K562 (cell line): ENCODE results near the gene PMPCA. TPM values are rescaled to one million over a fixed set of nuclear protein-coding genes. Genes with fewer than 3 reads are reported as not detected.

Experiments
- ATAC-seq: fragments of 200-7000 bp; cut with Tn5 transposase; 3 replicates; pipeline ENCODE4 v1.9.1; 2020; ENCODE audit warnings: moderate library complexity
- BruUV-seq: library from RNA; stranded (reverse); fragments of 400-500 nt; replicated peaks from 2 replicates; lab custom pipeline; 2021; lab: Mats Ljungman, UMichigan
- CTCF ChIA-PET: fragments of 300-600 bp; formaldehyde crosslinking; extraction: SDS; loops from one replicate; lab custom pipeline; 2021; ENCODE audit warnings: low intra/inter-chr PET ratio; lab: Yijun Ruan, JAX
- POLR2A ChIA-PET: fragments of 300-600, 350-650 bp; sonication (Branson Sonifier 250); formaldehyde crosslinking; extraction: SDS; loops from one replicate; lab custom pipeline; 2021; ENCODE audit warnings: antibody characterized with exemption, inconsistent platforms; lab: Yijun Ruan, JAX
- DNase-seq, 4 experiments: peaks; one replicate each; pipeline versions ENCODE4 v3.0.0 to v3.0.0-alpha.2; 2011 to 2018; ENCODE audit warnings: low spot score in 3 of 4, mixed read lengths in 3 of 4; ENCODE audit errors: extremely low read depth in 1 of 4
- FAIRE-seq: peaks from 2 replicates; lab custom pipeline; 2011; peaks lifted over from hg19 to GRCh38; lab: Jason Lieb, UNC
- H2AFZ ChIP-seq: 2 replicates; pipeline ENCODE4 v1.6.0; 2011; ENCODE audit warnings: low read depth, low read length, control low read depth, inconsistent platforms
- H3K27ac ChIP-seq: fragments of 200-600 bp; 3 replicates; pipeline ENCODE4 v1.8.0; 2011; ENCODE audit warnings: low read depth, mild to moderate bottlenecking, control low read depth, inconsistent platforms, low read length, moderate library complexity, mixed read lengths; ENCODE audit errors: extremely low read depth
- H3K27me3 ChIP-seq, 2 experiments: fragments of 300-600 bp in 1 of 2; 2 replicates in 1 of 2; 3 replicates in 1 of 2; pipeline versions ENCODE4 v1.6.0 to v1.8.0; 2011; ENCODE audit warnings: inconsistent platforms in 2 of 2, low read length in 2 of 2, mild to moderate bottlenecking in 1 of 2, mixed read lengths in 1 of 2, moderate library complexity in 1 of 2; ENCODE audit not compliant: control insufficient read depth in 2 of 2, insufficient read depth in 2 of 2
- H3K36me3 ChIP-seq: fragments of 300-600 bp; 3 replicates; pipeline ENCODE4 v1.8.0; 2011; ENCODE audit warnings: mild to moderate bottlenecking, low read length, inconsistent platforms; ENCODE audit not compliant: control insufficient read depth, insufficient read depth
- H3K4me1 ChIP-seq, 2 experiments: fragments of 200-600 bp in 1 of 2; replicated peaks in 1 of 2; 2 replicates in 1 of 2; 3 replicates in 1 of 2; pipeline versions ENCODE4 v1.5.1 to v1.8.0; 2011; ENCODE audit warnings: inconsistent platforms in 2 of 2, low read length in 2 of 2, mild to moderate bottlenecking in 1 of 2, mixed read lengths in 1 of 2, moderate library complexity in 1 of 2; ENCODE audit not compliant: control insufficient read depth in 2 of 2, insufficient read depth in 2 of 2
- H3K4me2 ChIP-seq: 2 replicates; pipeline ENCODE4 v1.6.1; 2011; ENCODE audit warnings: low read length, control low read depth, inconsistent platforms, mixed read lengths; ENCODE audit not compliant: insufficient read depth
- H3K4me3 ChIP-seq: fragments of 200-600 bp; sonication (generic), shearing (Covaris generic); 2 replicates; pipeline ENCODE4 v1.5.1; 2016; ENCODE audit warnings: control low read depth, inconsistent platforms
- H3K79me2 ChIP-seq: fragments of 200-600 bp; 3 replicates; pipeline ENCODE4 v1.8.0; 2011; ENCODE audit warnings: low read length, inconsistent platforms; ENCODE audit not compliant: control insufficient read depth, insufficient read depth
- H3K9ac ChIP-seq, 2 experiments: 2 replicates each; pipeline versions ENCODE4 v1.6.0 to v1.6.1; 2011; ENCODE audit warnings: low read depth in 2 of 2, low read length in 2 of 2, control low read depth in 1 of 2, inconsistent platforms in 1 of 2, mild to moderate bottlenecking in 1 of 2, mixed read lengths in 1 of 2; ENCODE audit not compliant: insufficient read depth in 1 of 2
- H3K9me1 ChIP-seq: one replicate; pipeline ENCODE4 v1.6.0; 2011; ENCODE audit warnings: inconsistent platforms, mild to moderate bottlenecking, low read length, moderate library complexity; ENCODE audit not compliant: control insufficient read depth, insufficient read depth
- H3K9me3 ChIP-seq: replicated peaks from 2 replicates; pipeline ENCODE4 v1.5.1; 2011; ENCODE audit warnings: low read depth, low read length, inconsistent platforms; ENCODE audit not compliant: control insufficient read depth, insufficient read depth
- H4K20me1 ChIP-seq: replicated peaks from 2 replicates; pipeline ENCODE4 v1.6.1; 2011; ENCODE audit warnings: low read length, inconsistent platforms, mixed read lengths; ENCODE audit not compliant: control insufficient read depth, insufficient read depth
- DACH1 ChIP-seq: fragments of 450-650 bp; IDR thresholded peaks from 2 replicates; pipeline ENCODE4 v1.6.1; 2018; ENCODE audit not compliant: partially characterized antibody
- ETV5 ChIP-seq: sonication (generic); formaldehyde crosslinking; IDR thresholded peaks from 2 replicates; pipeline ENCODE4 v1.4.0; 2020; ENCODE audit warnings: low read depth, mild to moderate bottlenecking, missing genetic modification reagents
- FIP1L1 ChIP-seq: fragments of 200-400 bp; formaldehyde crosslinking; IDR thresholded peaks from 2 replicates; pipeline ENCODE4 v1.6.1; 2018; ENCODE audit warnings: mild to moderate bottlenecking, low read depth, low read length; ENCODE audit not compliant: poor library complexity, severe bottlenecking
- IRF2 ChIP-seq: sonication (generic); formaldehyde crosslinking; IDR thresholded peaks from 2 replicates; pipeline ENCODE4 v1.8.1; 2022; ENCODE audit warnings: mild to moderate bottlenecking, missing genetic modification reagents
- JUNB ChIP-seq: fragments of 450-650 bp; formaldehyde crosslinking; conservative IDR thresholded peaks from 2 replicates; pipeline ENCODE4 v1.4.0; 2020; ENCODE audit warnings: mild to moderate bottlenecking
- KDM1A ChIP-seq, 2 experiments: fragments of 450-650 bp; IDR thresholded peaks; 2 replicates each; pipeline ENCODE4 v1.6.1; 2016; ENCODE audit warnings: mild to moderate bottlenecking in 2 of 2
- KLF1 ChIP-seq: fragments of 450-650 bp; IDR thresholded peaks from 2 replicates; pipeline ENCODE4 v1.6.1; 2016; ENCODE audit warnings: missing genetic modification characterization, missing compliant biosample characterization
- POLR2G ChIP-seq: fragments of 200-400 bp; formaldehyde crosslinking; IDR thresholded peaks from 2 replicates; pipeline ENCODE4 v1.6.1; 2017; ENCODE audit warnings: low read depth, mild to moderate bottlenecking, antibody characterized with exemption, low read length, moderate library complexity
- RBFOX2 ChIP-seq: fragments of 200-400 bp; formaldehyde crosslinking; IDR thresholded peaks from 2 replicates; pipeline ENCODE4 v1.6.1; 2017; ENCODE audit warnings: low read depth, mild to moderate bottlenecking, low read length, moderate library complexity
- WGBS: fragments of 100-300 bp; shearing (Covaris generic); methylation state at CpG from one replicate; pipeline ENCODE4 v1.1.6; 2016; ENCODE audit warnings: low coverage, mixed read lengths; ENCODE audit not compliant: insufficient coverage; ENCODE audit errors: missing lambda C conversion rate; 5-methylcytosine and 5-hydroxymethylcytosine counted together
- in situ Hi-C: fragments of 300-500 bp; cut with MboI; formaldehyde crosslinking; loops from 4 replicates; pipeline ENCODE4 v1.15.0; 2018; ENCODE audit warnings: inconsistent platforms, mixed read lengths
- intact Hi-C: fragments of 100-400 bp; cut with micrococcal nuclease; formaldehyde crosslinking; loops from 2 replicates; pipeline ENCODE4 v1.14.2; 2022
- polyA plus RNA-seq, 8 experiments: library from polyadenylated mRNA; depleted of rRNA in 4 of 8; stranded (reverse) in 5 of 8; unstranded in 3 of 8; fragments of >200 nt; fragmentation: Nextera tagmentation in 2 of 8; fragmentation: Illumina TruSeq in 1 of 8; extraction: Ambion mirVana in 2 of 8; extraction: Trizol in 1 of 8; gene quantifications; 2 replicates each; pipeline versions ENCODE4 v1.2.1 to v1.2.3, GENCODE V29; 2011 to 2014; ENCODE audit warnings: inconsistent platforms in 1 of 8, missing spikeins in 1 of 8
- total RNA-seq, 7 experiments: library from RNA; depleted of rRNA in 6 of 7; stranded (reverse); fragments of >200 nt in 6 of 7; fragmentation: Illumina TruSeq in 2 of 7; extraction: Trizol in 2 of 7; gene quantifications; 2 replicates each; pipeline versions ENCODE4 v1.2.1 to v1.2.3, GENCODE V29; 2011 to 2021; ENCODE audit warnings: low replicate concordance in 1 of 7
- TF ChIP-seq, protein P1 (sequence below): fragments of 250-450 bp; sonication (Bioruptor Pico); IDR thresholded peaks from 2 replicates; pipeline ENCODE4 v1.8.0; 2021; ENCODE audit warnings: borderline replicate concordance, mild to moderate bottlenecking, moderate library complexity; ENCODE audit not compliant: poor library complexity, severe bottlenecking
- TF ChIP-seq, protein P2 (sequence below): sonication (generic); formaldehyde crosslinking; IDR thresholded peaks from 2 replicates; pipeline ENCODE4 v1.8.1; 2023; ENCODE audit warnings: mild to moderate bottlenecking, missing genetic modification reagents

PMPCA gene
- total and polyA plus RNA-seq, 9 of the 15 experiments (the other 6 are each of a cell fraction or from before 2014, with no cell fraction given): 23.9 to 143 (median 86.6) TPM

DNA sequence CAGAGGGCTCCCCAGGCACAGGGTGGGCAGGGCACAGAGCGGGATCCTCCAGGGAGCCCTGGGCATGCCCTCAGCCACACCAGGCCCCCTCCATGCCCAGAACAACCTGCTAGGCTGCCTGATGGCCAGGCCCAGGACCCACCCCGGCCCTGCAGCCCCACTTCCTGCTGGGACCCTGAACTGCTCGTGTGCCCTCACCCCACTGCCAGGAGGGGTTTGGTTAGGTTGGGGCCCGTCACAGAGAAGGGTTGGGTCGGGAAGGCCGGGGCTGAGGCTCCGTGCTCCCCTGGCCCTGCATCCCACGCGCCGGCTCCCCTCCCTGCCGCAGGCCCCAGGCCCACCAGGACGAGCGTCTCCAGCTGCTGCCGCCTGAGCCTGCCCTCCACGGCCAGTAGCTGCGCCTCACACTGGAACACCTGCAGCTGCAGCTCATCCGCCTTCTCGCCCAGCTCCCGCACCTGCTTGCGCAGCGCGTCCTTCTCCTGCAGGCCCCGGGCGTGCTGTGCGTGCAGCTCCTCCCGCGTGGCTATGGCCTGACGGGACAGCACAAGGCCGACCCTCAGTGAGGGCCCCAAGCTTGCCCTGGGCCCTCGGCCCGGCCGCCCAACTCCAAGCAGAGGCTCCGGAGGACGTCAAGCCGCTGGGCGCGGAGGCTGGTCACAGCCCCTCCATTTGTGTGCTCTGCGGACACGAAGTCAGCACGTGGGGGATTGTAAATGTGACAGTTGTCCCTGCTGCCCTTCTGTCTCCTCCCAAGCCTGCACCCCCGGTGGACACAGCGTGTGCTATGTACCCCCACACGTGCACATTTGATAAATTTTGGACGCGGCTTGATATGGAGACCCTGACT, 42.9 kb upstream of the PMPCA start:
- no peaks in the 10 kb centered on the region for H4K20me1 ChIP-seq
- peaks cover 15 to 89% of the 10 kb centered on the region in 2 experiments for H3K4me1 ChIP-seq
- no peaks in the 10 kb centered on the region for H3K9me3 ChIP-seq
- POLR2A ChIA-PET: interaction anchor here (0.6 to 1.2 kb wide), 5 partner anchors 9 to 200 kb away, joined by 3 to 8 read pairs (median 3); no protein-coding TSS in a partner anchor
- no peaks in the 10 kb centered on the region for H3K9me1 ChIP-seq
- TF ChIP-seq JUNB (CRISPR knock-in tag) (no peak), FIP1L1 (peak; percentile 17), DACH1 (no peak), KDM1A (IDR thresholded peaks at IDR 0.05) (no peak), IRF2 (CRISPR knock-in tag) (no peak), POLR2G (peak; percentile 75), RBFOX2 (peak; percentile 68), ETV5 (no peak), KLF1 (no peak)
- TF ChIP-seq, protein P1, sequence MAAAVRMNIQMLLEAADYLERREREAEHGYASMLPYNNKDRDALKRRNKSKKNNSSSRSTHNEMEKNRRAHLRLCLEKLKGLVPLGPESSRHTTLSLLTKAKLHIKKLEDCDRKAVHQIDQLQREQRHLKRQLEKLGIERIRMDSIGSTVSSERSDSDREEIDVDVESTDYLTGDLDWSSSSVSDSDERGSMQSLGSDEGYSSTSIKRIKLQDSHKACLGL (CRISPR knock-in tag): no peak
- TF ChIP-seq, protein P2, sequence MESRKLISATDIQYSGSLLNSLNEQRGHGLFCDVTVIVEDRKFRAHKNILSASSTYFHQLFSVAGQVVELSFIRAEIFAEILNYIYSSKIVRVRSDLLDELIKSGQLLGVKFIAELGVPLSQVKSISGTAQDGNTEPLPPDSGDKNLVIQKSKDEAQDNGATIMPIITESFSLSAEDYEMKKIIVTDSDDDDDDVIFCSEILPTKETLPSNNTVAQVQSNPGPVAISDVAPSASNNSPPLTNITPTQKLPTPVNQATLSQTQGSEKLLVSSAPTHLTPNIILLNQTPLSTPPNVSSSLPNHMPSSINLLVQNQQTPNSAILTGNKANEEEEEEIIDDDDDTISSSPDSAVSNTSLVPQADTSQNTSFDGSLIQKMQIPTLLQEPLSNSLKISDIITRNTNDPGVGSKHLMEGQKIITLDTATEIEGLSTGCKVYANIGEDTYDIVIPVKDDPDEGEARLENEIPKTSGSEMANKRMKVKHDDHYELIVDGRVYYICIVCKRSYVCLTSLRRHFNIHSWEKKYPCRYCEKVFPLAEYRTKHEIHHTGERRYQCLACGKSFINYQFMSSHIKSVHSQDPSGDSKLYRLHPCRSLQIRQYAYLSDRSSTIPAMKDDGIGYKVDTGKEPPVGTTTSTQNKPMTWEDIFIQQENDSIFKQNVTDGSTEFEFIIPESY (CRISPR knock-in tag): peak; percentile 87
- no peak for DNase-seq
- H3K4me2 ChIP-seq: no peak overlapping the region
- H3K27me3 ChIP-seq: no peaks in the 10 kb centered on the region
- H3K79me2 ChIP-seq: peaks cover 10% of the 10 kb centered on the region
- ATAC-seq: no peak
- 86% methylated on average over 27 of the region's 45 CpGs for WGBS
- CTCF ChIA-PET: no interaction called here
- intact Hi-C loops (no loop called here), in situ Hi-C loops (no loop called here)
- H3K4me3 ChIP-seq: no peak overlapping the region
- no peak overlapping the region for H3K27ac ChIP-seq
- H3K36me3 ChIP-seq: peaks cover 63% of the 10 kb centered on the region; the same call in 2 of the 3 replicates
- peak overlapping the region in 1 of 2 experiments; percentile 68; a peak in 2 of 4 replicates for H3K9ac ChIP-seq
- no peak for FAIRE-seq
- H2AFZ ChIP-seq: no peak overlapping the region
- no TSS peak for BruUV-seq
